ENCODE data around the gene CELA2B. TPM values are rescaled to one million over a fixed set of nuclear protein-coding genes. Genes with fewer than 3 reads are reported as not detected.
"Not testable (repeated sequence)": the region's sequence is repeated elsewhere in the genome, so short reads cannot be mapped to it uniquely, and the experiment has no call there.

The CELA2B gene
- total RNA-seq, 3 donors from 2014 or later (not counting 1 experiment from before 2014, with no cell fraction given): not detected

DNA sequence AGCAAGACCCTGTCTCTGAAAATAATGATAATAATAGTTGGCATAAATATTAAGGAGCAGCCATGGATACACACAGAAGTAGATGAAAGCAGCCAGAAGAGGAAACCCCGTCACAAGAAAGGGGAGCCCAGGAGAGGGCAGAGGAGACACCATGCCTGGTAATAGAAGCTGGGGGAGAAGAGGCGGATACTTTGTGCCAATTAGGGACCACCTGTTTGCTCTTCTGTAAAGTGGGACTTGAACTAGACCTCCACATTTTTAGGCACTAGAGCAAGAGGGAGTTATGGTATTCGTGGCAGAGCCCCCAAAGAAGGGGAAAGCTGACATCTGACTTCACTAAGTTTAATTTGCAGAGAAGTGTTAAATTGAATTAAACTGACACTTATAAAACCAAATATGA is 12.5 kb downstream of the CELA2B start:
- Mint-ChIP-seq H3K27ac (no peak overlapping the region), H3K4me1 (no peaks in the 10 kb centered on the region), H3K9me3 (no peaks in the 10 kb centered on the region), H3K36me3 (no peaks in the 10 kb centered on the region), H3K27me3 (ENCODE audit: low read depth in 2 of 2) (no peaks in the 10 kb centered on the region), H3K4me3 (no peak overlapping the region)
- 95% methylated on average over 3 of the region's 3 CpGs for WGBS (ENCODE audit: insufficient coverage)
- H3K9me3 ChIP-seq (ENCODE audit: control insufficient read depth, insufficient read depth, low read length): no peaks in the 10 kb centered on the region
- intact Hi-C loops (cut with micrococcal nuclease): no loop called here
- no peaks in the 10 kb centered on the region for H3K27me3 ChIP-seq (ENCODE audit: control insufficient read depth, insufficient read depth, low read length)
- no peak for ATAC-seq
- H3K4me1 ChIP-seq (ENCODE audit: control insufficient read depth, insufficient read depth, low read length): no peaks in the 10 kb centered on the region
- DNase-seq: no peak
- no peak overlapping the region for H3K4me3 ChIP-seq (ENCODE audit: low read length)
- TF ChIP-seq, protein P1, sequence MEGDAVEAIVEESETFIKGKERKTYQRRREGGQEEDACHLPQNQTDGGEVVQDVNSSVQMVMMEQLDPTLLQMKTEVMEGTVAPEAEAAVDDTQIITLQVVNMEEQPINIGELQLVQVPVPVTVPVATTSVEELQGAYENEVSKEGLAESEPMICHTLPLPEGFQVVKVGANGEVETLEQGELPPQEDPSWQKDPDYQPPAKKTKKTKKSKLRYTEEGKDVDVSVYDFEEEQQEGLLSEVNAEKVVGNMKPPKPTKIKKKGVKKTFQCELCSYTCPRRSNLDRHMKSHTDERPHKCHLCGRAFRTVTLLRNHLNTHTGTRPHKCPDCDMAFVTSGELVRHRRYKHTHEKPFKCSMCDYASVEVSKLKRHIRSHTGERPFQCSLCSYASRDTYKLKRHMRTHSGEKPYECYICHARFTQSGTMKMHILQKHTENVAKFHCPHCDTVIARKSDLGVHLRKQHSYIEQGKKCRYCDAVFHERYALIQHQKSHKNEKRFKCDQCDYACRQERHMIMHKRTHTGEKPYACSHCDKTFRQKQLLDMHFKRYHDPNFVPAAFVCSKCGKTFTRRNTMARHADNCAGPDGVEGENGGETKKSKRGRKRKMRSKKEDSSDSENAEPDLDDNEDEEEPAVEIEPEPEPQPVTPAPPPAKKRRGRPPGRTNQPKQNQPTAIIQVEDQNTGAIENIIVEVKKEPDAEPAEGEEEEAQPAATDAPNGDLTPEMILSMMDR (IDR thresholded peaks at IDR 0.05): no peak
- H3K36me3 ChIP-seq (ENCODE audit: control insufficient read depth, insufficient read depth, low read length): peaks cover 15% of the 10 kb centered on the region
- H3K27ac ChIP-seq (ENCODE audit: low read length): no peak overlapping the region

DNA sequence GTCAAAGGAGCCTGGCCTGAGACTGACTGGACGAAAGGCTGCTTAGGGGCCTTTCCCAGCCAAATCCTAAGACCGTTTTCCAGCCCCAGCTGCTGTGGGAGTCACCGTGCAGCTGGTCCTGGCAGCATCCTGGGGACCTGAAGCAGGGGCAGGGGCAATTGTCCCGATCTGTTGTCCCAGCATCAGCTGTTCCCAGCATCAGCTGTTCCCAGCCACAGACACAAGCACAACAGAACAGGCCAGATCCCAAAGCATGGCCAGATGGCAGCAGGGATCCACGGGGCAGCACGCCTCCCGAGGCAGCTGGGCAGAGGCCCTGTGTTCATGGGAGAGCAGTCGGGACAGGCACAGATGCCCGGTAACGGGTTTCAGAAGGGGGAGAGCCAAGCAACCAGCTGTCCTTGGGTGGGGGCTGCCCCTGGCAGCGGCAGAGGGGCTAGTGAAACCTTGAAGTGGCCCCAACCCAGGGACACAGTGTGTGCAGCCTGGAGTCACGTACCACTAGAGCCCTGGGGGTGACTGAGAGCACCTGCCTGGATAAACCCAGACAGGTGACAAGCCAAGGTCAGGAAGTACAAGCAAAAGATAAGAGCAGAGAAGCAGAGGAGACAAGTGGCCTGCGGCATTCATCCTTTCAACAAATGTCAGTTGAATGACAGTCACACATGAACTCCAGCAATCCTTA is 13.3 kb downstream of the CELA2B start:
- Histone ChIP-seq H3K9me3 (ENCODE audit: control insufficient read depth, insufficient read depth, low read length) (no peaks in the 10 kb centered on the region), H3K27me3 (ENCODE audit: control insufficient read depth, insufficient read depth, low read length) (no peaks in the 10 kb centered on the region), H3K4me3 (ENCODE audit: low read length) (no peak overlapping the region), H3K36me3 (ENCODE audit: control insufficient read depth, insufficient read depth, low read length) (peaks cover 23% of the 10 kb centered on the region), H3K27ac (ENCODE audit: low read length) (no peak overlapping the region), H3K4me1 (ENCODE audit: control insufficient read depth, insufficient read depth, low read length) (no peaks in the 10 kb centered on the region)
- no peak overlapping the region for H3K27ac Mint-ChIP-seq
- no peak for ATAC-seq
- DNase-seq: no peak
- intact Hi-C loops (cut with micrococcal nuclease): no loop called here
- 89% methylated on average over 13 of the region's 13 CpGs for WGBS (ENCODE audit: insufficient coverage)
- TF ChIP-seq, protein P1 (IDR thresholded peaks at IDR 0.05): no peak
- H3K27me3 Mint-ChIP-seq (ENCODE audit: low read depth in 2 of 2): no peaks in the 10 kb centered on the region
- H3K9me3 Mint-ChIP-seq: no peaks in the 10 kb centered on the region
- no peaks in the 10 kb centered on the region for H3K36me3 Mint-ChIP-seq
- no peaks in the 10 kb centered on the region for H3K4me1 Mint-ChIP-seq
- H3K4me3 Mint-ChIP-seq: no peak overlapping the region

DNA sequence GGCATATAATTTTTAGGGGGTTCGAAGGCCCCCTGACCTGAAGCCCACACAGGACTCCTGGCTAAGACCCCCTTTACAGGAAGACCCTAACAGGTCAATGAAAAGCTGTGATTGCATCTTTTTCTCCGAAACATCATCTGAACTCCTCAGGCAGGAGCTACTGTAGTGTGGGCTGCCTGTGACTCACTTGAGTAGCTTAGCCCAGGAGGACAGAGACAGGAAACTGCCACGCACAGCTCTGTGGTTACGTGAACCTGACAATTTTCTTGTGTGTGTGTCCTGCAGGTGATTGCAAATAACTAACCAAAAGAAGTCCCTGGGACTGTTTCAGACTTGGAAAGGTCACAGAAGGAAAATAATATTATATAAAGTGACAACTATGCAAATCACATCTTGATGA is 15.1 kb downstream of the CELA2B start:
- H3K27ac ChIP-seq (ENCODE audit: low read length); H3K27ac Mint-ChIP-seq; H3K9me3 ChIP-seq (ENCODE audit: control insufficient read depth, insufficient read depth, low read length); H3K4me3 Mint-ChIP-seq; H3K27me3 Mint-ChIP-seq (ENCODE audit: low read depth in 2 of 2); H3K4me3 ChIP-seq (ENCODE audit: low read length); H3K36me3 Mint-ChIP-seq; H3K27me3 ChIP-seq (ENCODE audit: control insufficient read depth, insufficient read depth, low read length); ATAC-seq; H3K4me1 ChIP-seq (ENCODE audit: control insufficient read depth, insufficient read depth, low read length); DNase-seq; H3K4me1 Mint-ChIP-seq; intact Hi-C loops (cut with micrococcal nuclease); H3K9me3 Mint-ChIP-seq: not testable (repeated sequence)
- H3K36me3 ChIP-seq (ENCODE audit: control insufficient read depth, insufficient read depth, low read length): peaks cover 29% of the 10 kb centered on the region
- WGBS (ENCODE audit: insufficient coverage): 56% methylated on average over 4 of the region's 4 CpGs

DNA sequence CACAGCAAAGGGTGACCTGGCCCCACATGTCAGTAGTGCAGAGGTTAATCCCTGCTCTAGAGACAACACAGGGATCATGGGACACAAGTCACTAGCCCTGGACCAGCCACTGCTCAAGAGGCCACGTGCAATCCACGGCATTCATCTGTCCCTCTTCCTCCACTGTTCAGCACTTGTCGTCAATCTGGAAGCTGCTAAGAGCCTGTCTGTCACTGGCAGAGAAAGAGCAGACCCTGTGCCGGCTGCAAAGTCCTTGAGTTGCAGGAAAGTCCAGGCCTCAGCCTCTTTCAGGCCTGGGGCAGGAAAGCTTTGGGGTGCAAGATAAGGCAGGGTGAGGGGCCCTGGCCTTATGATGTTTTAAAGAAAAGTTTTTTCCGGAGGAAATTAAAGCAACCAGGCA is 16.7 kb downstream of the CELA2B start:
- 88% methylated on average over 5 of the region's 5 CpGs for WGBS (ENCODE audit: insufficient coverage)
- H3K36me3 Mint-ChIP-seq: no peaks in the 10 kb centered on the region

More for the DNA sequence above, 16.7 kb downstream of the CELA2B start:
- Mint-ChIP-seq H3K27ac (no peak overlapping the region), H3K4me3 (no peak overlapping the region), H3K27me3 (ENCODE audit: low read depth in 2 of 2) (no peaks in the 10 kb centered on the region), H3K9me3 (no peaks in the 10 kb centered on the region), H3K4me1 (no peaks in the 10 kb centered on the region)
- no peak for DNase-seq
- Histone ChIP-seq H3K27me3 (ENCODE audit: control insufficient read depth, insufficient read depth, low read length) (no peaks in the 10 kb centered on the region), H3K4me1 (ENCODE audit: control insufficient read depth, insufficient read depth, low read length) (no peaks in the 10 kb centered on the region), H3K4me3 (ENCODE audit: low read length) (no peak overlapping the region), H3K27ac (ENCODE audit: low read length) (no peak overlapping the region), H3K36me3 (ENCODE audit: control insufficient read depth, insufficient read depth, low read length) (peaks cover 29% of the 10 kb centered on the region), H3K9me3 (ENCODE audit: control insufficient read depth, insufficient read depth, low read length) (no peaks in the 10 kb centered on the region)
- no peak for ATAC-seq
- TF ChIP-seq, protein P1 (IDR thresholded peaks at IDR 0.05): no peak
- intact Hi-C loops (cut with micrococcal nuclease): no loop called here

Measured in natural killer cell (primary cell).